ENCODE measurements around the gene IL6R.
A peak's percentile ranks its signal among the peaks of the same experiment; 100 is the strongest.

The IL6R gene

DNA sequence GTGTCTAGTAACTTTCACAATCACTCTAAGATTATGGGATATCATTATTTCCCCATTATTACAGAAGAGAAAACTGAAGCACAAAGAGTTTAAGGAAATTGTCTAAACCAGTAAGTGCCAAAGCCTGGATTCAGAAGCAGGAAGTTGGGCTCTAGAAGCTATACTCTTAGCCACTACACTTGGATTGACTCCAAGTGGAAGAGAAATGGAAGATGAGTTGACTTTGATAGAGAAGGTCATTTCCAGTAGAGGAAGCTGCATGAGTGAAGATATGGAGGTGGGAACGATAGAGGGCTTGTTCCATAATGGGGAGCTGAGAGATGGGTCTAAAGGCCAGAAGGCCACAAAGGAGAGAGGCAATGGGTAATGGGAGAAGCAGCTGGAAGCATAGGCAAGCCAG, 85.2 kb downstream of the IL6R start:
- no peak for DNase-seq (ENCODE audit: low read depth in 1 of 2, low spot score in 1 of 2)
- in situ Hi-C loops (cut with HindIII; ENCODE audit: low pct_unique_long_range_greater_than_20kb, low sequenced_read_pairs), result no loop called here
- TF ChIP-seq JUND (IDR thresholded peaks at IDR 0.05; ENCODE audit: low read depth), result no peak

DNA sequence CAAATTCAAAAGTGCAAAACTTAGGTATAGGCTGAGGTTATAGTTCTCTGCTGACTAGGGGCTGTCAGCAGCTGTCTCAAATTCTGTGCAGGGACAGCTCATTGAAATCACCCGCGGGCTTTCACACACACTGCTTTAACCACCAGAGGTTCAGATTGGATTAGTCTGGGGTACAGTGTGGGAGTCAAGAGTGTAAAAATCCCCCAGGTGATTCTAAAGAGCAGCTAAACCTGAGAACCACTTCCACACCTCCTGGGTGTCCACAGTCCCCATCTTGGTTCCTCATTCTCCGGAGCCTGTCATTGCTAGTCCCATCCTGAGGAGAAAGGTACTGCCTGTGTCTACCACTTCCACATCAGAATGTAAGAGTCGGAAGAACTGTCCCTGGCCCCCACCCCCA, 87.0 kb downstream of the IL6R start:
- DNase-seq (ENCODE audit: low read depth in 1 of 2, low spot score in 1 of 2), result no peak
- in situ Hi-C loops (cut with HindIII; ENCODE audit: low pct_unique_long_range_greater_than_20kb, low sequenced_read_pairs), result no loop called here
- TF ChIP-seq JUND (IDR thresholded peaks at IDR 0.05; ENCODE audit: low read depth), result no peak

DNA sequence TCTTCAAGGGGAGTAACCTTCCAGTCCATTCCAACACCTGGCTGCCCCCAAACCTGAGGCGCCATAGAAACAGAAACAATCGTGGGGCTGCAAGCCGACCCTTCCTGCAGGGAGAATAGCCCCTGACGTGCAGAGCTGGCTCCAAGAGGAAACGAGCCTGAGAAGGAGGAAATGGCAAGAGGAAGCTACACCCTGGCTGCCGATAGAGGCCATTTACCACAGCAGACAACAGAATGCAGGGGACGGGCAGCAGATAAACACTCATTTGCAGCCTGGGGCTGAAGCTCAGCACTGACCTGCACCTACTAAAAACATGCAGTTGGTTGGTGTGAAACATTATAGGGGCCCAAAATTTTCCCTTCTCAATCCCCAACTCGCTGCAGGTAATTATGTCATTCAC, 88.1 kb downstream of the IL6R start:
- no peak for TF ChIP-seq JUND (IDR thresholded peaks at IDR 0.05; ENCODE audit: low read depth)
- no peak for DNase-seq (ENCODE audit: low read depth in 1 of 2, low spot score in 1 of 2)
- in situ Hi-C loops (cut with HindIII; ENCODE audit: low pct_unique_long_range_greater_than_20kb, low sequenced_read_pairs), result no loop called here

DNA sequence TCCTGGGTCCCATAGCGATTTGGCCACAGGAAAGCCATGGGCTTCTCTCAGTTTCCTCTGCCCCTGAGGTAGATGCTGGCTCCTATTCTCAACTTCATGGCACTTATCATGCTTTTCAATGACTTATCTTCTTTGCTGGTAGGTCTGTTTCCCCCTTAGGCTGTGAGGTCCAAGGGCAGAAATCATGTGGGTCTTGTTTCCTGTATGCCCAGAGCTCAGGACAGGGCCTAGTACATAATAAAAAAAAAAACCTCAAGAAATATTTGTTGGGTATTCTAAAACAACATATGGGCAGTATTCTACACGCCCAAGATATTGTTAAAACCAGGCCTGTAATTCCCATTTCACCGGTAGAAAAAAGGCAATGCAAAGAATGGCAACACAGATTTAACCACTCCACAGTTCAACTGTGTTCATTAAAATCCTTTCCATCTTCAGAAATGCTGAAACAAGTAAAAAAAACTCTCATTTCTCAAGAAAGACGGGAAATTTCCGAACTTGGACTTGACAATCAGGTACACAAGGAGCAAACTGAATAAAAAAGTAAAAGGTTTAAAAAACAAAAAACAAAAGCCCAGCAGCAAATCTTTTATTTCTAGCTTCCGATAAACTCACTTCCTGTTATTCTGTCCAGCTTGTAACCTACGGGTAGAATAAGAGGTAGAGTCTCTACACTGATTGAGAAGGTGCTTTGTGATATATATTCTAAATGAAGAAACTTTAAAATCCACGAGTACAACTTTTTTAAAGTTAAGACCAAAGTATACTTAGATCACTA, 90.5 kb downstream of the IL6R start:
- TF ChIP-seq JUND (IDR thresholded peaks at IDR 0.05; ENCODE audit: low read depth), result no peak
- in situ Hi-C loops (cut with HindIII; ENCODE audit: low pct_unique_long_range_greater_than_20kb, low sequenced_read_pairs), result no loop called here
- DNase-seq (ENCODE audit: low read depth in 1 of 2, low spot score in 1 of 2), result no peak

DNA sequence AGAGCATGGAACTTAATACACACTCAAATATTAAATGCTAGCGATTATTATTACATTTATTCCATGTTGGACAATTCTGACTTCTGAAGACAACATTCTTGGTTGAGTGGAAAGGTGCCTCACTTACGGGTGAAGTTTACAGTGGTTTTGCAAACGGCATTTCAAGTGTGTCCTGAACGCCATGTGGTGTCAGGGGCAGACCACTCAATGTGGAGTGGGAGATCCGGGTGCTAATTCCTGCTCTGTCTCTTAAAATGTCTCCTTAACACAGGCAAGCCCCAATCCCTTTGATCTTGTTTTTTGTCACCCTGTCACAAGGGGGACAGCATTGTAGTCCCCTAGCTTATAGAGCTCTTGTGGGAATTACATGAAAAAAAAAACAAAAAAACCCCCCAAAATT, 91.2 kb downstream of the IL6R start:
- in situ Hi-C loops (cut with HindIII; ENCODE audit: low pct_unique_long_range_greater_than_20kb, low sequenced_read_pairs), result no loop called here
- TF ChIP-seq JUND (IDR thresholded peaks at IDR 0.05; ENCODE audit: low read depth), result no peak
- DNase-seq (ENCODE audit: low read depth in 1 of 2, low spot score in 1 of 2), result no peak

DNA sequence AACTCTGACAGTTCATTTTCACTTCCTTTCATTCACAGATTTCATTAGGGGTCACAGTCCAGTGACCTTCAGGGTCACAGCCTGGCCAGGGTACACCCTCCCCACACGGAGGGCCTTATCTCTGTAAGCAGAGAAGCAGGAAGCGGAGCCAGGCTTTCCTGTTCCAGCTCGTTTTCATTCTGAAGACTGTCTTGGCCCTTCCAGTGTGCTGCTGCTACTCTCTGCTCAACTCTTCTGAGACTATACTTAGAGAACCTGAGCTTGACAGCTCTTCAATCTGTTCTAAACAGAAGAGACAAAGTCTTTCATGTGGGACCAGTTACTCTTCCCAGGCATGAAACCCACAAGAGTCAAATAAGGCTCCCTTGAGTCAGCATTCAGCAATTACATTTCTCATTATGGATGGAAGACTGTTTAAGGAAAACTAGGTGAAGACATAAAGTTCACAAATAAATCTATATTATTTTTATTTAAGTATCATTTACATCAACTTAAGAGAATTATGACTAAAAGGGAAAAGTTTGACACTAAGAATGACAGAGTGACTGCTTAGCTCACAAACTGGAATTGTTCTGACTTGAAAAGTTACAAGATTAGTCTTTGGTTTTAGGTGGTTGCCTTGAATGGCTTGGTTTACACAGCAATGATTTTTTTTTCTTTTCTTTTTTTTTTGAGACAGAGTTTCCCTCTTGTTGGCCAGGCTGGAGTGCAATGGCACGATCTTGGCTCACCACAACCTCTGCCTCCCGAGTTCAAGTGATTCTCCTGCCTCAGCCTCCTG, 92.1 kb downstream of the IL6R start:
- DNase-seq (ENCODE audit: low read depth in 1 of 2, low spot score in 1 of 2), result no peak
- in situ Hi-C loops (cut with HindIII; ENCODE audit: low pct_unique_long_range_greater_than_20kb, low sequenced_read_pairs), result no loop called here
- TF ChIP-seq JUND (IDR thresholded peaks at IDR 0.05; ENCODE audit: low read depth), result no peak

DNA sequence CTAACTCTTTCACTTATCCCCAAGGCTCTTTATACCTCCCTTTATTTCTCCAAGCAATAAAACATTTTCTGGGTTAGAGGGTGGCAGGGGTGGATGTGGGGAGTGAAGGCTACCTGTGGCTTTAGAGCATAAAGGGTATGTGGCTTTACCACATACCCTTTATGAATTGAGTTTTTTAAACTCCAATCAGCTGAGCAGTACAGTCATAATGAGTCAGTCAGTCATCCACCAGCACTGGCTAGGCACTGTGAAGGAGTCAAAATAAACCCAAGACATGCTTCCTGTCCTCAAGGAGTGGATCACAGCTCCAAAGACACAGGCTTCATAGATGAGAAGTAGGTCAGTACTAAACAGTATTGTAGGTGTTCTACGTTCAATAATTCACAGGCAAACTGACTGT, 94.3 kb downstream of the IL6R start:
- in situ Hi-C loops (cut with HindIII; ENCODE audit: low pct_unique_long_range_greater_than_20kb, low sequenced_read_pairs), result no loop called here
- TF ChIP-seq JUND (IDR thresholded peaks at IDR 0.05; ENCODE audit: low read depth), result no peak
- no peak for DNase-seq (ENCODE audit: low read depth in 1 of 2, low spot score in 1 of 2)

DNA sequence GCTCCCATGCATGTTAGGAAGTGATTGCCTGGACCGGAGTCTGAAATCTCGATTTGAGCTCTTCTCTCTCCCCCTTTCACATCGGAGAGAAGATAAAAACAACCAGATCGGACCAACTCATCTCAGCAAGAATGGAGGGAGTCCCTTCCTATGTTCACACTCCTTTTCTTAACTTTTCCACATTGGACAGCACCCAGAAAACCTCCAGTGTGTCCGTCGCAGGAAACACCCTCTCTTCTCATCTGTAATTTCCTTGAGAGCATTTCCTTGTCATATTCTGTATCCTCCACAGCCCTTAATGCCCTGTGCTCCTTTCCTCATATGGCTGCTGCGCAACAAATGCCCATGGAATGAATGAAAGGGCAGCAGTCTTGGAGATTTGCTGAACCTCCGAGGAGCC, 95.4 kb downstream of the IL6R start:
- no peak for DNase-seq (ENCODE audit: low read depth in 1 of 2, low spot score in 1 of 2)
- TF ChIP-seq JUND (IDR thresholded peaks at IDR 0.05; ENCODE audit: low read depth), result no peak
- in situ Hi-C loops (cut with HindIII; ENCODE audit: low pct_unique_long_range_greater_than_20kb, low sequenced_read_pairs), result no loop called here

DNA sequence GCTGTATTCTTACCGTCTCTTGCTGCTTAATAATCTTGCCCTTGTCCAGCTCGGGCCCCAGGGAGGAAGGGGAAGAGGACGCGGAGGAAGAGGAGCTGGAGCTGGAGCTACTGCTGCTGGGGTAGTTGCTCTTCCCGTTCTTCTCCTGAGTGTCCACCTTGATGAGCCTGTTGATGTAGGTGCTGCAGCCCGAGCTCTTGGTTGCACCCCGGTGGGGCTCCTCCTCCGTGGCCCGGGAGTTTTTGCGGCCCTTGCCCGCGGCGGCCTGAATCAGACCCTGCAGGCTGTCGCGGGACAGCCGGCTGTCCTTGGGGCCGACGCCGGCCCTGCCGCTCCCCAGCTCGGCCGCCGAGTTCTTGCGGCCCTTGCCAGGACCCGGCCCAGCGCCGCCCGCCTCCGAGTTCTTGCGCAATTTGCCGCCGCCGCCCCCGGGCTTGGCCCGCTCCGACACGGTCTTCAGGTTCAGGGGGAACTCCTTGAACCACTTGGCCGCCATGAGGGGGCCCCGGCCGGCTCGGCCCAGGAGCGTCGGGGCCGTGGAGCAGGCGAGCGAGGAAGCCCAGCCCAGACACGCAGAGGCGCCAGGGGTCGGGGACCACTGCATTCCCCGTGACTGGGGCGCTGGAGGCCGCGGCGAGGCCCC, 96.4 kb downstream of the IL6R start:
- in situ Hi-C loops (cut with HindIII; ENCODE audit: low pct_unique_long_range_greater_than_20kb, low sequenced_read_pairs), result no loop called here
- no peak for TF ChIP-seq JUND (IDR thresholded peaks at IDR 0.05; ENCODE audit: low read depth)
- DNase-seq (ENCODE audit: low read depth in 1 of 2, low spot score in 1 of 2), result peak; percentile 22 to 71

DNA sequence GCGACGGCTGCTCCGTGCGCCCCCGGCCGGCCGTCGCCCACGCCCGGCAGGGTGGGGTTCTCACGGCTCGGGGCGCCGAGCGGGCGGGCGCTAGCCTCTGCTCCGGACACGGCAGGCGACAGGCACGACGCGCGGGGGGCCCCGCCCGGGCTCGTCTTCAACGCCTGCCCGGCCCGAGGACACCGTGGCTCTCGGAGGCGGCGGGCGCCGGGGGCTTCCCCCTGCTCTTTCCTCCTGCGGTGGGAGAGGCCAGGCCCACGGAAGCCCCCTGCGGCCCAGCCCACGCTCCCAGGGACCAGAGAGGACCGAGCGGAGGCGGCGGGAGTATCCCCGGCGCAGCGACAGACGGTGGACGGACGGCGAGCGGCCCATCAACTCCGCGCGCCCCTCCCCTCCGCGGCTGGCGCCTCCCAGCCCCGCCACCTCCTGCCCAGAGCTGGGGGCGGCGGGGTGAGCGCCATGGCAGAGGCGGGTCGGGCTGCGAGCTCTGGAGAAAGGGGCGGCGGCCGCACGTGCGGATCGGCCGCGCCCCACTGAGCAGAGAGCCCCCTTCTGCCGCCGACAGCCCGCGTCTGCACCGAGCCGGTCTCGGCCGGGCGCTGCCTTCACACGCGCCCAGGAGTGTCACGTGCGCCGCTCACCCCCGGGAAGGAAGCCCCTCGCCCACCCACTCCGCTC, 97.1 kb downstream of the IL6R start, which contains the start of the genes SHE and TDRD10:
TSS of gene SHE (minus strand) at position 347 of the 678 bp plus-strand sequence. CDS start 386 bp downstream, outside the sequence.
TSS of gene TDRD10 (plus strand) at position 154 of the 678 bp plus-strand sequence. CDS start 4,685 bp downstream, outside the sequence.
- in situ Hi-C loops (cut with HindIII; ENCODE audit: low pct_unique_long_range_greater_than_20kb, low sequenced_read_pairs), result no loop called here
- TF ChIP-seq JUND (IDR thresholded peaks at IDR 0.05; ENCODE audit: low read depth), result no peak
- DNase-seq (ENCODE audit: low read depth in 1 of 2, low spot score in 1 of 2), result no peak

DNA sequence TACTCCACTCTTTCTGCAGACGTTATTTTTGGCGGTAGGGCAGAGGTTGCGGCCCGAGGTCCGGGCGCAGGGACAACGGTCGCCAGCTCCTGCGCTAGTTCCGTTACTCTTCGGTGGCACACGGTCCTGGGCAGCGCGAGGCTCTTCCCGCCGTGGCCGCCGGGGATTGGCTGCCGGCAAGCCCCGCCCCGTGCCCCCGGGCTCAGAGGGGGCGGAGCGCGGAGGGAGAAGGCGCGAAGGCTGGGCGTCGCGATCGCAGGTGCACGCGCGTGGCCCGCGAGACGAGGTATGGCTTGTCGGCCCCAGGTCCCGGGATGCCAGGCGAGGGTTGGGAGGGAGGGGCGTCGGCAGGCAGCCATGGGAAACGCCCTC, 97.6 kb downstream of the IL6R start:
- in situ Hi-C loops (cut with HindIII; ENCODE audit: low pct_unique_long_range_greater_than_20kb, low sequenced_read_pairs), result no loop called here
- no peak for DNase-seq (ENCODE audit: low read depth in 1 of 2, low spot score in 1 of 2)
- TF ChIP-seq JUND (IDR thresholded peaks at IDR 0.05; ENCODE audit: low read depth), result no peak

DNA sequence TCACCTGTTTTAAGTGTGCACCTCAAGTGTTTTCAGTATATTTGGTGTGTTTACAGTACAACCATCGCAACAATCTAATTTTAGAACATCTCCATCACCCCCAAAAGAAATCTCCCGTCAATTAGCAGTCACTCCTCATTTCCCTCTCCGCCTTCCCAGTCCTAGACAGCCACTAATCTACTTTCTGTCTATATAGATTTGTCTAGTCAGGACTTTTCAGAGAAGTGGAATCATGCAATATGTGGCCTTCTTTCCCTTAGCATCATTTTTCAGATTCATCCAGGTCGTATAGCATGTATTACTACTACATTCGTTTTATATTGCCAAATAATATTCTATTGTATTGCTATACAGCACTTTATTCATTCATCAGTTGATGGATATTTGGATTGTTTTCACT, 98.8 kb downstream of the IL6R start:
- in situ Hi-C loops (cut with HindIII; ENCODE audit: low pct_unique_long_range_greater_than_20kb, low sequenced_read_pairs), result no loop called here
- no peak for TF ChIP-seq JUND (IDR thresholded peaks at IDR 0.05; ENCODE audit: low read depth)
- DNase-seq (ENCODE audit: low read depth in 1 of 2, low spot score in 1 of 2), result no peak
